Measurements from ENCODE around the gene NFXL1. TPM values are rescaled to one million over a fixed set of nuclear protein-coding genes. Genes with fewer than 3 reads are reported as not detected.

NFXL1 gene
- total RNA-seq, 4 donors from 2014 or later = 10.4 to 17.7 (median 12.0) TPM

DNA sequence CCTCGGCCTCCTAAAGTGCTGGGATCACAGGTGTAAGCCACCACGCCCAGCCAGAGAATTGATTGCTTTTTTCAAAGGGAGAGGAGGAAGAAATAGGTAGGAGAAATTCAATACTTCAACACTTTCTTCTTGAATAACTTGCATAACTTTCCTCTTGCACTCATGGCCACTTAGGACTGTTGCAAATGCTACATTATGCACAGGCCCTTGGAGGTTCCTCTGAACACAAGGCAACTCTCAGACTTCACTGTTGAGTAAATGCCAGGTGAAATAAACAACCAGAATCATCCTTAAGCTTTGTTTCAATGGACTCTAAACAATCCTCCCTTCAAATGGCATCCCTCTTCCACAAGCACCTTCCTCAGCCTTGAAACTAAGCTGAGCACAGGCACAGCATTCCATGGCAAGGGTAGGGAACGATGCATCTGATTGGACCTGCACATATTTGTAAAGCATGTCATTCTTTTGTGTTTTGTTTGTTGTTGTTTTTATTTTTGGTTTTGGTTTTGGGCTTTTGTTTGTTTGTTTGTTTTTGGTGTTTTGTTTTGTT, 104.7 kb downstream of the NFXL1 start:
- TF ChIP-seq, protein P1, sequence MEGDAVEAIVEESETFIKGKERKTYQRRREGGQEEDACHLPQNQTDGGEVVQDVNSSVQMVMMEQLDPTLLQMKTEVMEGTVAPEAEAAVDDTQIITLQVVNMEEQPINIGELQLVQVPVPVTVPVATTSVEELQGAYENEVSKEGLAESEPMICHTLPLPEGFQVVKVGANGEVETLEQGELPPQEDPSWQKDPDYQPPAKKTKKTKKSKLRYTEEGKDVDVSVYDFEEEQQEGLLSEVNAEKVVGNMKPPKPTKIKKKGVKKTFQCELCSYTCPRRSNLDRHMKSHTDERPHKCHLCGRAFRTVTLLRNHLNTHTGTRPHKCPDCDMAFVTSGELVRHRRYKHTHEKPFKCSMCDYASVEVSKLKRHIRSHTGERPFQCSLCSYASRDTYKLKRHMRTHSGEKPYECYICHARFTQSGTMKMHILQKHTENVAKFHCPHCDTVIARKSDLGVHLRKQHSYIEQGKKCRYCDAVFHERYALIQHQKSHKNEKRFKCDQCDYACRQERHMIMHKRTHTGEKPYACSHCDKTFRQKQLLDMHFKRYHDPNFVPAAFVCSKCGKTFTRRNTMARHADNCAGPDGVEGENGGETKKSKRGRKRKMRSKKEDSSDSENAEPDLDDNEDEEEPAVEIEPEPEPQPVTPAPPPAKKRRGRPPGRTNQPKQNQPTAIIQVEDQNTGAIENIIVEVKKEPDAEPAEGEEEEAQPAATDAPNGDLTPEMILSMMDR (IDR thresholded peaks at IDR 0.05; ENCODE audit: low read depth) = no peak

DNA sequence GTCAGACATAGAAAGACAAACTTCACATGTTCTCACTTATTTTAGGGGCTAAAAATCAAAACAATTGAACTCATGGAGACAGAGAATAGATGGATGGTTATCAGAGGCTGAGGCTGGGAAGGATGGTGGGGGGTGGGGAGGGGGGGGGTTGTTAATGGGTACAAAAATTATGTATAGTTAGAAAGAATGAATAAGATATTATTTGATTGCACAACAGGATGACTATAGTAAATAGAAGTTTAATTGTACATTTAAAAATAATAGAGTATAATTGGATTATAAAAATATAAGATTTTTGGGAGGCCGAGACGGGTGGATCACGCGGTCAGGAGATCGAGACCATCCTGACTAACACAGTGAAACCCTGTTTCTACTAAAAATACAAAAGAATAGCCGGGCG, 109.8 kb downstream of the NFXL1 start:
- TF ChIP-seq, protein P1 (IDR thresholded peaks at IDR 0.05; ENCODE audit: low read depth) = no peak

DNA sequence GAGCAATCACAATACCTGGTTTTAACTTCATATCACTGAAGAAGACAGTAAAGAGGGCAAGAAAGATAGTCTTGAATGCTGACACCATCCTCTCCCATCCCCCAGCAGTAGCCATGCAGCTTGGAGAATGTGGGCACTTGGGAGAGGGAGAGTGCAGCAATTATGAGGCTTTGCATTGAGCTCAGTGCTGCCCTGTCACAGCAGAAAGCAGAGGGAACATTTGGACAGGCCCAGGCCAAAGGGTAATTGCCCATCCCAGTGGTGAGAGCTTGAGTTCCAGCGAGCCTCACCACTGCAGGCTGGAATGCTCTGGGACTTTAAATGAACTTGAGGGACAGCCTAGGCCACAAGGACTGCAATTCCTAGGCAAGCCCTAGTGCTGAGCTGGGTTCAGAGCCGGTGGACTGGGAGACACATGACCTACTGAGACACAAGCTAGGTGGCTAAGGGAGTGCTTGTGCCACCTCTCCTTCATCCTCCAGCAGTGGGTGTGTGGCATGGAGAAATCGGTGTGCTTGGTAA, 112.8 kb downstream of the NFXL1 start:
- TF ChIP-seq, protein P1 (IDR thresholded peaks at IDR 0.05; ENCODE audit: low read depth) = no peak

DNA sequence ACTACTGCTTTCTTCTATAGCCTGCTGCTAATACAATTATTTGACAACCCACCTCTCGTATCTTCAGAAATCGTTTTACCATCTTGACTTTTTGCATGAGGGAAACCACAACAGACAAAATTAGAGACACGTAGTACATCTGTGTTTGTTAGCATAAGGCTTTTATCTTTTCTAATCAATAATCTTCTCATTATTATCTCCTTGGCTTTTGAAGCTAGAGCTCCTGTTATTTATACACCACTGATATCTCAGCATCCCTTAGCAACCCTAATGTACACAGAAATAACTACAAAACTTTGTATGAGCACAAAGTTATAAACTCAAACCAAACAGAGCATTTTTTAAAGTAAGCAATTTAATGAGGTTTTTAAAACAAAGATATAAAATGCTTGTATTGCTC, 116.2 kb downstream of the NFXL1 start:
- TF ChIP-seq, protein P1 (IDR thresholded peaks at IDR 0.05; ENCODE audit: low read depth) = no peak

Other genes starting within 250 kb of the NFXL1 start
- gene CORIN, start 76.5 kb downstream of the NFXL1 start, total RNA-seq = 1 to 10 TPM in 2 of 4 donors, under 1 TPM in 1, not detected in 1; 0.49 to 5.3 (median 4.4) TPM
- gene CNGA1, start 102.1 kb upstream of the NFXL1 start, total RNA-seq = 1 to 10 TPM in 2 of 4 donors, under 1 TPM in 2; 0.16 to 7.0 (median 2.8) TPM
- 1 to 10 TPM in 1 of 4 donors, under 1 TPM in 2, not detected in 1; 0.22 to 2.0 (median 0.33) TPM for gene NIPAL1, start 102.2 kb upstream of the NFXL1 start, total RNA-seq
- gene TXK, start 219.7 kb upstream of the NFXL1 start, total RNA-seq = 1 to 10 TPM; 1.5 to 9.9 (median 3.2) TPM

Measured in subcutaneous adipose tissue (tissue), 4 donors.